PC-9 (cell line): Measurements from ENCODE around the gene MALSU1. TPM values are rescaled to one million over a fixed set of nuclear protein-coding genes. Genes with fewer than 3 reads are reported as not detected.

Source experiments
- BruUV-seq: library from RNA; stranded (reverse); fragments of 400-500 nt; replicated peaks from 2 replicates; lab custom pipeline; 2021; lab: Mats Ljungman, UMichigan
- CTCF ChIA-PET: fragments of 300-600 bp; sonication (Branson Sonifier 250); formaldehyde crosslinking; loops from one replicate; lab custom pipeline; 2022; ENCODE audit warnings: antibody characterized with exemption; lab: Charles Lee
- POLR2A ChIA-PET: fragments of 300-600 bp; sonication (Branson Sonifier 250); formaldehyde crosslinking; loops from one replicate; lab custom pipeline; 2022; ENCODE audit warnings: antibody characterized with exemption; ENCODE audit not compliant: unreplicated experiment; lab: Charles Lee
- DNase-seq, 2 experiments: peaks; one replicate each; pipeline versions ENCODE4 v3.0.0 to v3.0.0-alpha.2; 2015 to 2022; ENCODE audit warnings: mixed read lengths in 1 of 2
- H2AFZ ChIP-seq: fragments of 200-600 bp; sonication (generic); 2 replicates; pipeline ENCODE4 v1.8.1; 2017; ENCODE audit warnings: antibody characterized with exemption
- H3F3A ChIP-seq: fragments of 200-600 bp; sonication (generic); 2 replicates; pipeline ENCODE4 v1.8.1; 2017; ENCODE audit warnings: antibody characterized with exemption, mild to moderate bottlenecking, low read depth; ENCODE audit not compliant: insufficient read depth
- H3K27ac ChIP-seq: fragments of 200-600 bp; sonication (generic); 2 replicates; pipeline ENCODE4 v1.6.1; 2016; ENCODE audit warnings: mixed run types
- H3K27me3 ChIP-seq: fragments of 200-600 bp; sonication (generic); 2 replicates; pipeline ENCODE4 v1.6.1; 2016; ENCODE audit warnings: low read depth, mixed run types; ENCODE audit not compliant: insufficient read depth
- H3K36me3 ChIP-seq: fragments of 200-600 bp; sonication (generic); 2 replicates; pipeline ENCODE4 v1.6.1; 2016; ENCODE audit warnings: low read depth, mixed run types
- H3K4me1 ChIP-seq: fragments of 200-600 bp; sonication (generic); replicated peaks from 2 replicates; pipeline ENCODE4 v1.6.1; 2016; ENCODE audit warnings: mixed run types; ENCODE audit not compliant: insufficient read depth
- H3K4me2 ChIP-seq: fragments of 200-600 bp; sonication (generic); 2 replicates; pipeline ENCODE4 v1.6.1; 2017; ENCODE audit warnings: mixed run types
- H3K4me3 ChIP-seq: fragments of 200-600 bp; sonication (generic); 2 replicates; pipeline ENCODE4 v1.6.1; 2016; ENCODE audit warnings: mixed run types
- H3K79me2 ChIP-seq: fragments of 200-600 bp; sonication (generic); 2 replicates; pipeline ENCODE4 v1.6.1; 2017; ENCODE audit warnings: low read depth, mixed run types
- H3K9me2 ChIP-seq: fragments of 200-600 bp; sonication (generic); 2 replicates; pipeline ENCODE4 v1.8.1; 2017; ENCODE audit warnings: mild to moderate bottlenecking; ENCODE audit not compliant: insufficient read depth
- H3K9me3 ChIP-seq: fragments of 200-600 bp; sonication (generic); 2 replicates; pipeline ENCODE4 v1.8.1; 2016; ENCODE audit warnings: low read depth; ENCODE audit not compliant: insufficient read depth
- H4K20me1 ChIP-seq: fragments of 200-600 bp; sonication (generic); 2 replicates; pipeline ENCODE4 v1.8.1; 2017; ENCODE audit not compliant: insufficient read depth
- CTCF ChIP-seq: fragments of 200-600 bp; sonication (generic); conservative IDR thresholded peaks from 2 replicates; pipeline ENCODE4 v1.6.1; 2017; ENCODE audit warnings: mixed run types, antibody characterized with exemption, mild to moderate bottlenecking, moderate library complexity
- EZH2 ChIP-seq: fragments of 200-600 bp; sonication (generic); IDR thresholded peaks from 2 replicates; pipeline ENCODE4 v1.8.0; 2017; ENCODE audit warnings: antibody characterized with exemption, low read depth
- intact Hi-C: fragments of 100-400 bp; cut with micrococcal nuclease; formaldehyde crosslinking; loops from one replicate; pipeline ENCODE4 v1.10.0; 2022; ENCODE audit not compliant: unreplicated experiment
- total RNA-seq: library from RNA; stranded (reverse); gene quantifications from 2 replicates; pipeline ENCODE4 v1.2.3, GENCODE V29; 2021

The MALSU1 gene
- total RNA-seq, 1 experiment from 2014 or later: 105 TPM

DNA sequence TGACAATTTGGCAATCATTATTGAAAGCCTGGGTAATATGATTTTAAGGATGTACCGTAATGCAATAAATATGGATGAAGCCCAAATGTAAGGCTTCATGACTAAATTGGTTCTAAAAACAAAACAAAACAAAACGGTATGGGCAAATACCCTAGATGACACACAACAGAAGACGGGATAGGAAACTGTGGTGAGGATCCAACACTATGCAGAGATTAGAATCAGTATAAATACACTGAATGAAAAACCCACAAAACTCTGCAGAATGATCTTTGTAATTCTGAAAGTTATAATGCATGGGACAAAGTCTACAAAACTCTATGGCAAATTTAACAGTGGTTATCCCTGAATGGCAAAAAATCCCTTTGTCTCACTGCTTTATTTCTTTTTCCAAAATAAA lies 57.6 kb downstream of the MALSU1 start:
- peaks cover 57% of the 10 kb centered on the region for H3F3A ChIP-seq
- peaks cover 54% of the 10 kb centered on the region for H3K4me1 ChIP-seq
- H3K9me3 ChIP-seq: no peaks in the 10 kb centered on the region
- H4K20me1 ChIP-seq: no peaks in the 10 kb centered on the region
- peak overlapping the region; percentile 3; the same call in 1 of the 2 replicates for H3K4me3 ChIP-seq
- DNase-seq: no peak
- BruUV-seq: no TSS peak
- TF ChIP-seq CTCF (no peak), EZH2 (no peak)
- H3K27ac ChIP-seq: peak overlapping the region; percentile 63
- no peaks in the 10 kb centered on the region for H3K9me2 ChIP-seq
- H3K4me2 ChIP-seq: peak overlapping the region; percentile 64
- no peaks in the 10 kb centered on the region for H3K27me3 ChIP-seq
- peaks cover 16% of the 10 kb centered on the region for H3K36me3 ChIP-seq
- H2AFZ ChIP-seq: no peak overlapping the region
- CTCF ChIA-PET: no interaction called here
- peaks cover 79% of the 10 kb centered on the region for H3K79me2 ChIP-seq
- POLR2A ChIA-PET: no interaction called here
- intact Hi-C loops: loop anchor here (1.0 to 5.0 kb wide), 7 partner anchors 22 to 189 kb away; partner anchors contain the start of genes IGF2BP3, MALSU1 and TRA2A

GRCh38 chr7:23357190-23358093 lies 58.3 kb downstream of the MALSU1 start:
- TF ChIP-seq CTCF (peak; percentile 83), EZH2 (no peak)
- no TSS peak for BruUV-seq
- intact Hi-C loops: loop anchor here (1.0 to 5.0 kb wide), 7 partner anchors 23 to 188 kb away; partner anchors contain the start of genes IGF2BP3, MALSU1 and TRA2A
- H3F3A ChIP-seq: peaks cover 53% of the 10 kb centered on the region
- H3K79me2 ChIP-seq: peaks cover 80% of the 10 kb centered on the region
- peaks cover 51% of the 10 kb centered on the region for H3K4me1 ChIP-seq
- H3K9me2 ChIP-seq: no peaks in the 10 kb centered on the region
- no peaks in the 10 kb centered on the region for H3K9me3 ChIP-seq
- peaks cover 18% of the 10 kb centered on the region for H3K36me3 ChIP-seq
- ChIA-PET CTCF (interaction anchor here (0.6 to 1.5 kb wide), 9 partner anchors 10 to 1768 kb away, joined by 3 to 9 read pairs (median 4); no protein-coding TSS in a partner anchor), POLR2A (interaction anchor here (0.5 to 0.6 kb wide), 2 partner anchors 15 to 174 kb away, joined by 3 to 4 read pairs; no protein-coding TSS in a partner anchor)
- peak overlapping the region; percentile 63 for H3K27ac ChIP-seq
- H3K4me2 ChIP-seq: peak overlapping the region; percentile 64
- no peak overlapping the region for H2AFZ ChIP-seq
- H3K27me3 ChIP-seq: no peaks in the 10 kb centered on the region
- DNase-seq: peak; percentile 51 to 99
- H4K20me1 ChIP-seq: no peaks in the 10 kb centered on the region
- peak overlapping the region; percentile 28 for H3K4me3 ChIP-seq

DNA sequence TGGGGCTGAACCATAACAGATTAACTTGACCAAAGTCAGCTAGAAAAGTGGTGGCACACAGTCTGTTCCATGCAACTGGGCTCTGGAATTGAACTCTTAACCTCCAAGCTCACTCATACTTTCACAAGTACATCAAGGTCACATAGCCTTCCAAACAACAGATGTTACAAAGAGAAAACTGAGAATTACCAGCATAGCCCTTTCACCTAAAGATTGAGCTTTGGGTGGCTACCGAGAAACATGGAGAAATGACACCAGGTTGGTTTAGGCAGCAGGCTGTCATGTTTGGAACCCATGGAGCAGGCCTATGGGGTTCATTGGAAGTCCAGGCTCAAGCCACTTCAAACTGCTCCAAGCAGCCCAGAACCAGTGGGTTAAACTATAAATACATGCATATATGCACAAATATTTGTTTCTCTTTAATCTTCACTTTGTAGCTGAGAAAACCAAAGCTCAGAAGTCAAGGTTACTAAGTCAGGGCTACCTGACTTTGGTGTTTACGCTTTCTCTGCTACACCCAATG lies 59.1 kb downstream of the MALSU1 start:
- BruUV-seq: no TSS peak
- peak overlapping the region; percentile 28; the same call in 1 of the 2 replicates for H3K4me3 ChIP-seq
- peaks cover 23% of the 10 kb centered on the region for H3K36me3 ChIP-seq
- intact Hi-C loops: loop anchor here (5.0 kb wide), 2 partner anchors 59 to 174 kb away; partner anchors contain the start of gene TRA2A
- peaks cover 47% of the 10 kb centered on the region for H3K4me1 ChIP-seq
- no peak for DNase-seq
- peaks cover 80% of the 10 kb centered on the region for H3K79me2 ChIP-seq
- no peak overlapping the region for H2AFZ ChIP-seq
- H3F3A ChIP-seq: peaks cover 53% of the 10 kb centered on the region
- peak overlapping the region; percentile 64 for H3K4me2 ChIP-seq
- ChIA-PET POLR2A (interaction anchor here (0.5 to 0.7 kb wide), 3 partner anchors 14 to 173 kb away, joined by 3 to 5 read pairs (median 4); no protein-coding TSS in a partner anchor), CTCF (interaction anchor here (0.6 to 1.5 kb wide), 11 partner anchors 9 to 1767 kb away, joined by 3 to 9 read pairs (median 4); no protein-coding TSS in a partner anchor)
- H3K9me3 ChIP-seq: no peaks in the 10 kb centered on the region
- no peaks in the 10 kb centered on the region for H3K27me3 ChIP-seq
- no peaks in the 10 kb centered on the region for H3K9me2 ChIP-seq
- TF ChIP-seq EZH2 (no peak), CTCF (no peak)
- H4K20me1 ChIP-seq: no peaks in the 10 kb centered on the region
- peak overlapping the region; percentile 63 for H3K27ac ChIP-seq
